Activated CD4-positive, CD25-positive, alpha-beta regulatory T cell treated with anti-CD3 and anti-CD28 coated beads, Interleukin-2, amount 50 U/mL, for 24 hours (primary cell): ENCODE data around the gene OR2AT4.
A peak's percentile ranks its signal among the peaks of the same experiment; 100 is the strongest.
"Not testable (repeated sequence)": the region's sequence is repeated elsewhere in the genome, so short reads cannot be mapped to it uniquely, and the experiment has no call there.

ENCODE experiments used
- ATAC-seq, 2 donors: fragments of 150-1000 bp; cut with Tn5 transposase; one replicate each; pipeline ENCODE4 v1.10.0; 2021; ENCODE audit warnings: mild to moderate bottlenecking in 1 of 2, moderate library complexity in 1 of 2

The OR2AT4 gene

DNA sequence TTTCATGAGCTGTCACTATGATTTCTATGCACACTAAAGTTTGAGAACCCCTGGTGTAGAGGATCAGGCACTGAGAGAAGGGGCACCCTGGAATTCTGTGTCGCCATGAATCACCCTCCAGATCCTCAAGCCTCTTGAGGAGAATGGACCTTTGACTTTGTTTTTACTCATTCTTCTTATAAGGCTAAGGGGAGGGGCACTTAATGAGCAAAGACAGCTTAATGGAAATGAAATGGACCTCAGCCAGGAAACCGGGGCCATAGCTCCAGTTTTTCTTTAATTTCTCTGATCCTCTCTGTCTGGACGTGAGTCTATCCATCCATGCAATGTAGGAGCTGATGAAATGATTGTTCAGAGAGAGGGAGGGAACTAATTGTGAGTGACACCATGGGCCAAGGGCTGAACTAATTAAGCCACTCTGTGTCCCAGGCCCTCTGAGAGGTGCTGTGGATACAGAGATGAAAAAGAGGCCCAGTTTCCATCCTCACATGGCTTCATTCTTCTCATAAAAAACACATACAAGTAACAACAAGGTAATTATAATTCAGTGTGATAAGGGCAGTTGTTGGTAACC lies 32.8 kb downstream of the OR2AT4 start:
- no peak for ATAC-seq

GRCh38 chr11:75059299-75059698 lies 37.4 kb downstream of the OR2AT4 start:
- ATAC-seq, result no peak

GRCh38 chr11:75056814-75057213 lies 39.9 kb downstream of the OR2AT4 start:
- no peak for ATAC-seq

DNA sequence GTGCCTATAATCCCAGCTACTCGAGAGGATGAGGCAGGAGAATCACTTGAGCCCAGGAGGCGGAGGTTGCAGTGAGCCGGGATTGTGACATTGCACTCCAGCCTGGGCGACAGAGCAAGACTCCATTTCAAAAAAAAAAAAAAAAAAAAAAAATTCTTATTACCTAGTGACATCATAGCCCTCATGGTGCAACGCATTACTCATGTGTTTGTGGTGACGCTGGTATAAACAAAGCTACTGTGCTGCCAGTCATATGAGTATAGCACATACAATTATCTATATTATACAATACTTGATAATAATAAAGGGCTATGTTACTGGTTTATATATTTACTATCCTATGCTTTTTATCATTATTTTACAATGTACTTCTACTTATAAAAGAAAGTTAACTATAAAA lies 41.2 kb downstream of the OR2AT4 start:
- peak in 1 of 2 donors; percentile 25 for ATAC-seq

DNA sequence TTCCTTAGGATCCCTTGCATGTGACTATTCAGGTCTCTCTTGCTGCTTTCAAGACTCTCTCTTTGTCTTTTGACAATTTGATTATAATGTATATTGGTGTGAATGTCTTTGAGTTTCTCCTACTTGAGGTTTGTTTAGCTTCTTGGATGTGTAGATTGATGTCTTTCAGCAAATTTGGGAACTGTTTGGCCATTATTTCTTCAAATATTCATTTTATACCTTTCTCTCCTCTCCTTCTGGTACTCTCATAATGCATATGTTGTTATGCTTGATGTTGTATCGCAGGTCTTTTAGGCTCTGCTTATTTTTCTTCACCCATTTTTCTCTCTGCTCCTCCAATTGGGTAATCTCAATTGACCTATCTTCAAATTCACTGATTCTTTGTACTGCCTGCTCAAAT lies 44.2 kb downstream of the OR2AT4 start:
- ATAC-seq, result no peak

DNA sequence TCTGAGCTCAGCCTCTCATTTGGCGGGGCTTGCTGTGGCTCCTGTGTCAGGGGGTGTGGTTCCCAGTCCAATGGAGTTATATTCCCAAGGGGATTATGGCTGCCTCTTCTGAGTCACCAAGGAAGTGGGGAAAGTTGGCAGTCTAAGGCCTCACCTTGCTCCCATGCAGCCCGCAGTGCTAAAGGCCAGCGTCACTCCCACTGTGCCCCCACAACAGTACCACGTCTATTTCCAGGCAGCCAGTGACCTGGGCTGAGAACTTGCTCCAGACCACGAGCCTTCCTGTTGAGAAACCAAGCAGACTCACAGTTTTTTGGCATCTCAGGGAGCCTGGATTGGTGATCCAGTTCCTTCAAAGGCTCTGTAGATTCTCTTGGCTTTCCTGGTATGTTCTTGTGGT lies 45.6 kb downstream of the OR2AT4 start:
- ATAC-seq, result no peak

- ATAC-seq, result no peak
These were observed 46.2 kb downstream of the OR2AT4 start for GRCh38 chr11:75050516-75050915.

DNA sequence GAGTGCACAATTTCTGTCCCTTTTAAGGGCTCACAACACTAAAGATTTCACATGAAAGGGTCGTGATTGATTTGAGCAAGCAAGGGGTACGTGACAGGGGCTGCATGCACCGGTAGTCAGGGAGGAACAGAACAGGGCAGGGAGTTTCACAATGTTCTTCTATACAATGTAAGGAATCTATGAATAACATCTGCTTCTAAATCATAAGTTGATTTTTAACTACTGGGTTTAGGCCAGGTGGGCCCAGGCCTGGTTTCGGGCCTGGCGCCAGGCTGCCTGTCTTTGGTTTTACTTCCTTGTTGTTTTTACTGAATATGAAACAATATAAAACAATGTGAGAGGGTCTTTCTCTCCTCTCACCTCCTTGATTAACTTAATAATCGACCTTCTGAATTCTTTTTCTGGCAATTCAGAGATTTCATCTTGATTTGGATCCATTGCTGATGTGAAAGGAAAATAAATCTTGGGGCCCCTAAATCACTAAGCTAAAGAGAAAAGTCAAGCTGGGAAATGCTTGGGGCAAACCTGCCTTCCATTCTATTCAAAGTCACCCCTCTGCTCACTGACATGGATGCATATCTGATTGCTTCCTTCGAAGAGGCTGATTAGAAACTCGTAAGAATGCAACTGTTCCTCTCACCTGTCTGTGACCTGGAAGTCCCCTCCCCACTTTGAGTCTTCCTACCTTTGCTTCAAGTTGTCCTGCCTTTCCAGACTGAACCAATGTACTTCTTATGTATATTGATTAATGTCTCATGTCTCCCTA lies 47.0 kb downstream of the OR2AT4 start:
- not testable (repeated sequence) for ATAC-seq

- no peak for ATAC-seq
These were observed 49.5 kb downstream of the OR2AT4 start for GRCh38 chr11:75047191-75047590.

- ATAC-seq, result not testable (repeated sequence)
These were observed 50.0 kb downstream of the OR2AT4 start for GRCh38 chr11:75046668-75047067.

GRCh38 chr11:75044381-75045170 lies 52.1 kb downstream of the OR2AT4 start:
- not testable (repeated sequence) for ATAC-seq

GRCh38 chr11:75041821-75042220 lies 54.9 kb downstream of the OR2AT4 start:
- not testable (repeated sequence) for ATAC-seq

DNA sequence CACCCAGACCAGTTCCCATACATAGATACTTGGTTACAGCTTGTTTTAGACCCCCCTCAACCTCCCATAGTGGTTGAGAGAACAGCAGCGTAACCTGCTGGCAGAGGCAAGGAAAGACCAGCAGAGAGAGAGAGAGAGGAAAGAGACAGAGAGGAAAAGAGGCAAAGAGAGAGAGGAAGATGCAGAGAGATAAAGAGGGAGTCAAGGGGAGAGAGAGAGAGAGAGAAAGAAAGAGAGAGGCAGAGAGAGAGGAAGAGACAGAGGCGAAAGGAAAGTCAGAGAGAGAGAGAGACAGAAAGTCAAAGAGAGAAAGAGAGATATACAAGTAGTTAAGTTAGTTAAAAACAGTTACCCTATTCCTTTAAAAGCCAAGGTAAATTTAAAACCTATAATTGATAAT lies 55.4 kb downstream of the OR2AT4 start:
- no peak for ATAC-seq

- no peak for ATAC-seq
These were observed 56.4 kb downstream of the OR2AT4 start for GRCh38 chr11:75040167-75040770.

DNA sequence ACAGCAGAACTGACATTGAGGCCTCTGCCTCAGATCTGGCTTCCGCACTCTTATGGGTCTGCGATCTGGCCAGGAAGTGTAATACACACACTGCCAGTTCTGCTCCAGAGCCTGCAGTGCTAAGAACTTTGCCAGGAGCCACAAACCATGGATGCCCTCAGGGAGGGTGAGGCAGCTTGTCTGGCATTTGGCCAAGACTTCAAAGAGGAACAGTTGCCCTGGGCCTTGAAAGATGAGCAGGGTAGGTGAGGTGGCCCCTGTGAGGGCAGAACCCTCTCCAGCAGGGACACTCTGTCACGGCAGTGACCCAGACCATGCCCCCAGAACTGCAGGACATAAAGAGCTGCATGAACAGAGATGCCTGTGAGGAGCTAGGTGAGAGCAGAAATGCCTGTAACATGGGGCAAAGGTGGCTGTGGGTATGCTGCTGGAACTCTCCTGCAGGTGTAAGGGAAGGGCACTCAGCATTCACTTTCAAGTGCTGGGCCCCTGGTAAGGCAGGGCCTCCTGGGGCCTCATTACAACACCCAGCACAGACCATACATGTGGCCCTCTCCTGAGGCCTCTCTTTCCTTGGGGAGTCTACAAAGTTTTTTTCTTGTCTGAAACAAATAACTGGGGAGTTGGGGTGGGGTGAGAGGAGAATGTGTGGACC lies 60.6 kb downstream of the OR2AT4 start:
- ATAC-seq, result no peak

- ATAC-seq, result no peak
These were observed 61.4 kb downstream of the OR2AT4 start for GRCh38 chr11:75035256-75035655.

- ATAC-seq, result no peak
These were observed 62.8 kb downstream of the OR2AT4 start for GRCh38 chr11:75033916-75034315.

DNA sequence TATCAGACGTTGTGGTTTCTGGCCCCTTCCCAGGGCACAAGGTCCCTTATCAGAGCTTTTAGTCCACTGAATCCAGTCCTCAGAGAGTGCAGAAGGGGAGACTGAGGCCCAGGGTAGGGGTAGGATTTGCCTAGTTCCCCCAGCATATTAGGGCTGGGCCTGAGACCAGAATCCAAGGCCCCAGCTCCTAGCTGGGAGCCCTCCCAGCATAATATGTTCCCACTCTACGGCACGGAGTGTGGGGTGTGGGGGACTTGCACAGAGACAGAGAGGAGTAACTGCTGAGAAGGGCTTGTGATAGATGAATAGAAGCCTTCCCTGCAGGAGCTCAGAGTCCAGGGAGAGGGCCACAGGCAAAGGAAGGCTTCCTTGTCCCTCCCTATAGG lies 64.1 kb downstream of the OR2AT4 start:
- ATAC-seq, result no peak

- peak; percentile 27 to 51 for ATAC-seq
These were observed 64.7 kb downstream of the OR2AT4 start for GRCh38 chr11:75031771-75032549.
